Measurements from ENCODE around the gene OPRM1.

Gene OPRM1

DNA sequence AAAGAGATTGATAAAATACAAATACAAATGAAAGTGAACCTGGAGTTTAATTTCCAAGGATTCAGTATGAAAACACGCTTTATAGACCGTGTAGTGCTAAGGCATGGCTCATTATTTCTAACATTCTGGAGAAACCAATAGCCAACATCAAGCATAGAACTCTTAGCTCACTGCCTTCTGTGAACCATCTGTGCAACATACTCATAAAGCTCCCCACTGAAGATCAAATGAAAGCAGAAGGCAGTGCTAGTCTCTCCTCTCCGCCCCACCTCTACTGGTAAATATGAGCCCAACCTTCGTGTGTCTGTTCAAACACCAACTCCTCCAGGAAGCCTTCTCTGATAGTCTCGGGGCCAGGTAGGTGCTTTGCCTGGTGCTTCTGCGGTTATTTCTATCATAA lies 163.9 kb downstream of the OPRM1 start:
- no peak for DNase-seq (ENCODE audit: low spot score)

DNA sequence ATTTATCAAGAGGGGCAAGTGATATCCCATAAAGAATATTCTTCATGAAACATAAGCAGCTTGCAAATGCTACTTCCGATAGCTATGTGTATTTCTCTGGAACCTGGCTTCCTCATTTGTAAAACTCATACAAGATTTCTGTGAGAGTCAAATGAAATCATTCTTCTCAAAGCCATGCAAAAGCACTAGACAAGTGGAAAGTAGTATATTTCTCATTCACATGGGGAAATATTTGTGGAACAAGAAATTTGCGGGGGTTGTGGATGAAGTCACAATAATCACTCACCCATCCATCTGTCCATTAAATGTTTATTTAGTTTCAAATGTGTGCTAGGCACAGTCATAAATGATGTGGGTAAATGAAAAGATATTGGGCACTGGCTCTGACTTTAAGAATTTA lies 167.1 kb downstream of the OPRM1 start:
- DNase-seq (ENCODE audit: low spot score): no peak

DNA sequence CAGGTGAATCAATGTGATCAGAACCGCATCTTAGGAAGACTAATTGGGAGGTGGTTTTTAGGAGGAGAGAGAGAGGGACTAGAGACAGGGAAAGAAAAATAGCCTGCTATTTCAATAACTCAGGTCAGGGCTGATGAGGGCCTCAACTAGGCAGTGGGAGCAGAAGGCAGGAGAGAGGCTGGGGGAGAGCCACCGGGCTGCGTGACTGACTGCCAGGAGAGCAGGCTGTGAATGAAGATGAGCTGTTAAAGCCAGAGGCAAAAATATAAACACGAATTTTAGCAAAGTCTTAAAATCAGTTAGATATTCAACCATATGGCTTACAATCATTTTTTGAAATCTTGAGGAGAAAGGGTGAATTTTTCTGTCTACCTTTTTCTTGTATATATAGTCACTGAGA lies 168.0 kb downstream of the OPRM1 start:
- DNase-seq (ENCODE audit: low spot score): no peak

DNA sequence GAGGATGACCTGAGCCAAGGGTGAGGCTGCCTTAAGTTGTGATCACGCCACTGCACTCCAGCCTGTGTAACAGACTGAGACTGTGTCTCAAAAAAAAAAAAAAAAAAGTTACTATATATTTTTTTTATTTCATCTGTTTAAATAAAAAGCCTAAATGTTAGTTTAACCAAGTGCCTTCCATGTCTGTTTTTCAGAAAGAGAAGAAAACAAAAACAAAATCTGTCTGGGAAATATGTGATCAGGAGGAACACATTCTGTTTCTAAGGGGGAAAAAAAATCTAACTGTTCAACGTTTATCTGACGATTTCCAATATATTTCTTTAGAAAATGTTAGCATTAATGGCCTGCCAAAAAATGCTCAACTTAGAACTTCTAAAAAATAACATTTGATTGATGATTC lies 170.5 kb downstream of the OPRM1 start:
- DNase-seq (ENCODE audit: low spot score): no peak

DNA sequence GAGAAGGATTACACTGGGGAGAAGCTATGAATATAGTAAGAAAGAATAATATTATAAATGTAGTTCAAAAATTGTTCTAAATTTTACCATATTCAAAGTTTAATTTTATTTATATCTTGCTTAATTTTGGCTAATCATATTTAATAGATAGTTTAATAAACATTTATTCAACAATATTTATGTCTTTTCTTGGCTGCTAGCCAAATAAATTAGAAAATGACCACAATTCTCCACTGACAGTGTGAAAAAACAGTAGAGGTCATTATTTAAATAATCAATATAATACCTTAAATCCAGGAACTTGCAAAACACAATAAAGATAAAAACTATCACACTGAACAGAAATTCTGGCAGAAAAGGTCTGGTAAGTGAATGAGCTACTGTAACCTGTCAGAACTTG lies 171.6 kb downstream of the OPRM1 start:
- no peak for DNase-seq (ENCODE audit: low spot score)

DNA sequence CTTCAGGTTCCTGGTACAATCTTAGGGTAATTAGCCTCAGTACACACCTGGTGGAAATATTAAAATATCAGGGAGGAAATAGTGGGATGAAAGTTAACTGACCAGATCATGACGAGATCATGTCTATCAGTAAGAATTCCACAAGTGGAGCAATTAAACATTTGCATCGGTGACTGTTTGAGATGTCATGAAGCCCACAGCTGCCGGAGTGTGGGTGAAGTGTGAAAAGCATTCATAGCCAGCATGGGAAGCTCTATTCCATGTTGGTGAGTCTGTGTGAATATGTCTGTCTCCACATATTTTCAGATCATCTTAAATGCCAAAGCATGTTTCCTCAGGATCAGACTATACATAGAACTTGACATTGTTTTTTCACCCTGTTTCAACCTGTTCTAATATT lies 174.7 kb downstream of the OPRM1 start:
- no peak for DNase-seq (ENCODE audit: low spot score)

DNA sequence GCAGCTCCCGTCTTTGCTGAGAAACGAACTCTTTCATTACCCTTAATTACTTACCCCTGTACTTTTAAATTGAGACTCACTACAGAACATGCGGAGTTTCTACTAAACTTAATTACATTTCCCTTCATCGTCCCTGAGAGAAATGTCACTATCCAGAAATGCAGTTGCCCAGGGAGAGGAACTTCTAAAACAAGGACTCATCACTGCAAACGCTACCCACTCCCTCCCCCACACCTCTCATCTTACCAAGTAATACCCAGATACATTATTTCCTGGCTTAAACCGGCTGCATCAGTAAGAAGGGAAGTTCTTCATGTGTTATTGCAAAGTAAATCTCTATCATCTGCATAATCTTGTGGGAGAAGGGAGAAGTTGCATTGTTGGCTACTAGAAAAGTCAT lies 179.3 kb downstream of the OPRM1 start:
- DNase-seq (ENCODE audit: low spot score): no peak

DNA sequence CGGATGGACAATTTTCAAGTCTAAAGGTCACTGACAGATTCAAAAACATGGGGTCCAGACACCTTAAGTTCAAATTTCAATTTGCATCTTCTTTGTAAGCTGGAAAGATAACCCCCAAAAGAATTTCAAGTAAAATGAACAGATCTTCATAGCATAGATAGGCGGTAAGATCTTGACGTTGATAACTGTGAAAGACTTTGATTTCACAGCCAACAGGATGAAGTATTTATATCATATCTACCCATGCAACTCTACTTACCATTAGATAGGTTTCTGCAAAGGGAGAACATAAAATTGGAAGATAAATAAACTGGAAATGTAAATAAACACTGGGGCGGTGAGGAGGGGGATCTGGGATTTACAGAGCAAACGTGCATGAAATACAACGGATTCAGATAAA lies 179.7 kb downstream of the OPRM1 start:
- no peak for DNase-seq (ENCODE audit: low spot score)

DNA sequence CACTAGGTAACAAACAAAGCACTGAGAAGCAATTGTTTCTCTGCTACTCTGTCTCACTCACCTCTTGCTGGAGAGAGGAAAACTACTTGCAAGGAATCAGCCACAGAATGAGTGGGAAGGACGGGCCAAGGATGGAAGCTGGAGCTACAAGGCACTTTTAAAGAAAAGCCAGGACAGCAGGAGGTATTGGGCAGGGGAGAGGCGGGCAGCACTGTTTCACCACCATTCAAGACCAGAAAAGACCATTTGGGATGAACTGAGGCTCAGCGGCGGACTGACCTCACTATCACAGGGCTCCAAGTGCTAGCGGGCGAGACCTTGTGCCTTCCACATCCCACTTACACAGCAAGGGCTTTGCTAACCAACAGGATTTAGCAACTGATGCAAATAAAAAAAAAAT lies 180.2 kb downstream of the OPRM1 start:
- no peak for DNase-seq (ENCODE audit: low spot score)

DNA sequence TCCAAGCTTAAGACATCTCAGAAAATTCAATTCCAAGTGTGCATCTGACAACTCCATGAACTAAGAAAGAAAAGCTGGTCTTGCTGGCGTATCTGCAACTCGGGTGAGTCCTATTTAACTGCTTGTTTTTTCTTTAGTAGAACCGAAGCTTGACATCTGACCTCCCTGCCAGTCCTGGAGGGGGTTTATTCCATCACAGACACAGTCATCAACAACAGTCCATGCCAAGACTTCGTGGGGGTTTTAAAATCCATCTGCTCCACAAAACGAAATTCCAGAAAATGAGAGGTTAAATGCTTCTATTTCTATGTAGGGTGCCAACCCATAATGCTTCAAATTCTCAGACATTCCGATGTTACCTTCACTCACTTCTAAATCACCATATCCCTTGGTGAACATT lies 183.7 kb downstream of the OPRM1 start:
- DNase-seq (ENCODE audit: low spot score): no peak

DNA sequence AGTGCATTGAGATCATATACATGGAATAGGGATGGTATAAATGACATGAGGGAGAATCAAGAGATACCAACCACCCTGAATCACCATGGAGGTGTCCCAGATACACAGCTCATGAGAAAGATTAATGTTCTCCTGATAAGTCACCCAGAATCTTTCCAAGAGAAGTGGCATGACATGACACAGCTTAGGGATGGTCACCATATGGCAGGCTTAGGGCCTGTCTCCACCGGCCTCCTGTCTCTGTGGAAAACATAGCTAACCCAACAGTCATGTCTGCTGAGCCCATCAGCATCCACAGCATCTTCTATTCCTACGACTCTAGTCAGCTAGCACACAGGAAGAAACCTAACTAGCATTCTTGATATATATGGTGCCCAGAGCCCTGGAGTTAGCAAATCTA lies 184.3 kb downstream of the OPRM1 start:
- no peak for DNase-seq (ENCODE audit: low spot score)

DNA sequence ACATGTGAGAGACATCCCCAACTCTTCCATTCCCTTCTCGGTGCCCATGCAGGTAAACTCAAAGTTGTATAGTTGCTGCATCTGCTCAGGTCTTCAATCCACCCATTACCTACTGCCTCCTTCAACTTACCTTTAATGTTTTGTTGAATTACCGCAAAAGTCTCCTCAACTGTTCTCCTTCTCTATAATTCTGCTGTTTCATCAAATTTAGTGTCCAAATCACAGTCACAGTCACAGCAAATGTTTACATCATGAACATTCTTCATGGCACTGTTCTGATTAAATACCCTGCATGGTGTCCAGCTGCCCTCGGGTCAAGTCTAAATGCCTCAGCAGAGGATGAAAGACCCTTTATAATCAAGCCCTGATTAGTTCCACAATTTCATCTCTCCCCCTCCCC lies 187.4 kb downstream of the OPRM1 start:
- DNase-seq (ENCODE audit: low spot score): no peak

DNA sequence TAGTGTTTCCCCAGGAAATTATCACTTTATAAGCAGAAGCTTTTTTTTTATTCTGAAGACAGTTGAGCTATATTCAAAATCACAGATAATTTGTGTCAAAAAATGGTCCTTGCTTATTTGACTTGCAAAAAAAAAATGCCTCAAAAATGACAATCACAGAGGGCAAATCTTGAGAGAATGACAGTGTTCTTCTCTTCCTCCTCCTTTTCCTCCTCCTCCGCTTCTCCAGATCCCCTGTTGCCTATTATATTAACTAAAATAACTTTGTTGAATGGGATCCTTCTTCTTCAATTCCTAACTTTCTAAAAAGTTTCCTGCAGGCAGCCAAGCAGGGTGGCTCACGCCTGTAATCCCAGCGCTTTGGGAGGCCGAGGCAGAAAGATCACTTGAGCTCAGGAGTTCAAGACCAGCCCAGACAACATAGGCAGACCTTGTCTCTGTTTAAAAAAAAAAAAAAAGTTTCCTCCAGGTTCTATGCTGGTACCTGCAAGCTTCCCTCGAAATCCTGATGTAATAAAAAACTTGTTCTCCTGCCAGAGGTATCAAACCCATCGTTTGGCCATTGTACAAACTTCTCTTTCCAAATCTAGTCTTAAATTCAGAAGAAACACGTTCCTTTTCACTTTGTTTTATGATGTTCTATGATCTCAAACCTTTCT lies 189.0 kb downstream of the OPRM1 start:
- DNase-seq (ENCODE audit: low spot score): no peak

DNA sequence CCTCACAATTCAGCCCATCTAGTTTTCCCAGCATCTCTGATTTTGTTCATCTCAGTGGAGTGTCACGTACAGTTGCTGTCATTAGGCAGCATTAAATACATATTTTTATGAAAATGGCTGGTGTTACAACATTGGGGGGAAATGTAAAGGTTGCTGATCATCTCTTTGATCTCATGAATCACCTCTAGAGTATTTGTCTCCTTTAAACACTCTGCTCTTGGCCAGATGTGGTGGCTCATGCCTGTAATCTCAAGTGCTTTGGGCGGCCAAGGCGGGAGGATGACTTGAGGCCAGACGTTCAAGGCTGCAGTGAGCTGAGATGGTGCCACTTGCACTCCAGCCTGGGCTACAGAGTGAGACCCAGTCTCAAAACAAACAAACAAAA lies 189.5 kb downstream of the OPRM1 start:
- DNase-seq (ENCODE audit: low spot score): no peak

DNA sequence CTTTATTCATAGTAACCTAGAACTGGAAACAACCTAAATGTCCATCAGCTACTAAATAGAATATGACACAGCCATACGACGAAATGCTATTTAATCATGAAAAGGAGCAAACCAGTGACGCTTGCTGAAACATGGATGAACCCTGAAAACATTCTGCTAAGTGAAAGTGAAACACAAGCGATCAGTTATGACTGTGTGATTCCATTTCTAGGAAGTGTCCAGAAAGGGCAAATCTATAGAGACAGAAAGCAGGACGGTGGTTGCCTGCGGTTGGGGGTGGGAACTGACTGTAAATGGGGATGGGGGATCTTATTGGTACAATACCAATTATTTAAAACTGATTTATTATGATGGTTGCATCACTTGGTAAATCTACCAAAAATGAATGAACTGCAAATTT lies 190.7 kb downstream of the OPRM1 start:
- DNase-seq (ENCODE audit: low spot score): no peak

DNA sequence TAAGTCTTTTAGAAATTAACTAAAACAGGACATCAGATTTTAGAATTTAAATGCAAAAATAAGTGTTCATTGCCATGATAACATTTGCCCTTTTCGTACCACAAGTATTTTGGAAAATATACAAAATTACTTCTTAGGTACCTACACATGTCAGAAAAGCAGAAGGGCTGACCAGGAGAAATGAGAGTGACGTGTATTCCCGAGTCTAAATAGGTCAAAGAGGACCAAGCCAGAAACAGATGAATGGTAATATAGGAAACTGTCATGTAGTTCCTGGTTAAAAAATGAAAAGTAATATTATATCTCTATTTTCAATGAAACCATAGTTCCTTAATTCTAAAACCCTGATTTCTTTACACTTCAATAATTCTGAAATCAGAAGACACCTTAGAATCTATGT lies 191.4 kb downstream of the OPRM1 start:
- no peak for DNase-seq (ENCODE audit: low spot score)

DNA sequence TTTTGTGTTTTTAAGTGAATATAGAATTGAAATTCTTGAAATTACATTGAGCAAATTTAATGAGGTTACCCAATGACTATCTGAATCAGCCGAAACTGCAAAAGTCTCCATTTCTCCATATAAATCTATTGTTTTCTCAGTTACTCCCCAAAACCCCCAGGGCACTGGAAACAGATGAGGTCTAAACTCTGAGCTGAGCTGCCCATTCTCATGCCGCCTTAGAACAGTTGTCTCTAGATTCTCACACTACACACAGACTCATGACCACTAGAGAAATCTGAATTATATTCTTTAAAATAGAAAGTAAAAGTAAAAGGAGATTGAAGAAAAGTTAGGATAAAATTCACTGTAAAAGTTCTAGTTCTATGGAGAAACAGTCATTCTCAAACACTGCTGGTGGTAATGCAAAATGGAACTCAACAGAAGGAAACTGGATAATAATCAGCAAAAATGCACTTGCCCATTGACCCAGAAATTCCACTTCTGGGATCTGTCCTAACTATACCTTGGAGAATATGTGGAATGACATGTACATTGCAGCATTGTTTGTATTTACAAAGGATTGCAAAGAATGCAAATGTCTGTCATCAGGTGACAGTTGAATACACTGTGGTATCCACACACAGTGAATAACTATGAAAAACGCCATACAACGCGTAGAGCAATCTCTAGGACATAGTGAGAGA lies 192.0 kb downstream of the OPRM1 start:
- no peak for DNase-seq (ENCODE audit: low spot score)

DNA sequence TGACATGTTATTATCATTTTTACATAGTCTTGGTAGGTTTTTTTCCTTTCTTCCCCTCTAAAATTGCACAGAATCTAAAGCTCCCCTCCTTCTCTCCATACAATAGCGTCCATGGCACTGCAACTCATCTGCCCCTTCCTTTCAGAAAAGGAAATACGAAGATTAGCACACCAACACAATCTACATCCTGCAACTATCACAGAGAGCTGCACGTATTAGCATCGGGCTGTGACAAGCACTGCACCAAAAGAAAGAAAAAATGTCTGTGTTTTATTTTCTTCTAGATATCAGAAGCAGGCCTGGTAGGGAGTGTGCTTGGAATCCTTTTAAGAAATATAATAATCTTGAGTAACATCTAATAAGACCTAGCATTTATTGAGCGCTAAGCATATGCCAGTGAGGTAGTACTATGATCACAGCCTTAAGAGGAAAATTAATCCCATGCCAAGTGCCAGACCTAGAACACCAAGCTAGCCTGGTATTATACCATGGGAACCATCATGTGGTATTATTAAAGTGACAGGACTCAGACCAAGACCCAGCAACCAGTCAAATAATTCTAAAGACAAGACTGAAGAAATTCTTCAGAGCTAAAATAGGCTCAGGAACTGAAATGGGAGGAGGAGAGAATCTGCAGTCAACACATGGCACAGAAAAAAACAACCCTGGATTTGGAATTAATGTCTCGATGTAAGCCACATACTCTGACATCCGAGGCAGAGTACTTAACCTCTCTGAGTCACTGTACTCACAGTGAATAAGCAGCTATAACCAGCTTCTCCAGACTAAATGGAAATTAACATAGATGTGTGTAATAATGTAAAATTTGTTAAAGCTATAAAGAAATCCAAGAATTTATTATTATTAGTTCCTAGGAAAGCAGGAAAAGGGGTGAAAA lies 193.2 kb downstream of the OPRM1 start:
- no peak for DNase-seq (ENCODE audit: low spot score)

DNA sequence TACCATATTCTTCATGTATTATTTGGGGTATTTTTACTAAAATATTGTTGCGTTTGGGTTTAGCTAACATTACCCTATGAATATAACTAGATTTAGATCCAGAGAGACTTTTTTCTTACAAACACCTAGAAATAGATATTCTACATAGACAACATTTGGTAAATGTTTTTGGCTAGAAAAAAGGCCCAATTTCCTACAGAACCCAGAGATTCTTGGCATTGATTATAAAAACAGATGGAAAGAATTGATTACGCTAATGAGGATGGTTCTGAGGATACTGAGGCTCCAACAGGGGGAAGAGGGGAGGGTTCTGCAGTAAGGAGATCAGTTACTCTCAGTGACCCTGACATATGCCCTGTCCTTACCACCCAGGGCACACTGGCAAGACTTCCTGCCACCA lies 194.3 kb downstream of the OPRM1 start:
- no peak for DNase-seq (ENCODE audit: low spot score)

DNA sequence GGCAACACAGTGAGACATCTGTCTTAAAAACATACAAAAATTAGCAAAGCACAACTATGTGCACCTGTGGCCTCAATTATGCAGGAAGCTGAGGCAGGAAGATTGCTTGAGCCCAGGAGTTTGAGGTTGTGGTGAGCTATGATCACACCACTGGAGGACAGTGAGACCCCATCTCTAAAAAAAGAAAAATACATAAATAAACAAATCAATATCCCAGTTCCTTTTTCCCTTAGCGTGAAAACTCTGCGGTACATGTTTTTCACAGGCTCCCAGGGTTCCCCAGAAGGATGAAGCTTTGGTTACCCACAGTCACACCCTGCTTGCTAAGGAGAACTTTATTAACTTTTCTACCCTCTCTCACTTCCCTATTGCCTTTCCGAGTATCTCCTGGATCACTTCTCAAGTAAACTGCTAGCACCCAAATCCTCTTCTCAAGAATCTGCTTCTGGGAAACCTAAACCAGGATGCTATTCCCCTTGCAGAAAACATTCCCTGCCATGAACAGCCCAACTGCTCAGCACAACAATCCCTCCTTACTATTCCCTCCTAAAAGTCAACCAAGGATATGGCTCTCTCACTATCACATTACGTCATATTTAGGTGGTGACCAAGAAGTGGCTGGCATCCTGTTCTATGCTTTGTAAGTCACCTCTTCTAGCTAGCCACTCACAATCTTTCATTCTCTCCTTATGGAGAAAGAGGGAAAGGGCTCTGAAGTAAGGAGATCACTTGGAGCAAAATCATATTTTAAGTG lies 195.2 kb downstream of the OPRM1 start:
- DNase-seq (ENCODE audit: low spot score): peak; percentile 40

DNA sequence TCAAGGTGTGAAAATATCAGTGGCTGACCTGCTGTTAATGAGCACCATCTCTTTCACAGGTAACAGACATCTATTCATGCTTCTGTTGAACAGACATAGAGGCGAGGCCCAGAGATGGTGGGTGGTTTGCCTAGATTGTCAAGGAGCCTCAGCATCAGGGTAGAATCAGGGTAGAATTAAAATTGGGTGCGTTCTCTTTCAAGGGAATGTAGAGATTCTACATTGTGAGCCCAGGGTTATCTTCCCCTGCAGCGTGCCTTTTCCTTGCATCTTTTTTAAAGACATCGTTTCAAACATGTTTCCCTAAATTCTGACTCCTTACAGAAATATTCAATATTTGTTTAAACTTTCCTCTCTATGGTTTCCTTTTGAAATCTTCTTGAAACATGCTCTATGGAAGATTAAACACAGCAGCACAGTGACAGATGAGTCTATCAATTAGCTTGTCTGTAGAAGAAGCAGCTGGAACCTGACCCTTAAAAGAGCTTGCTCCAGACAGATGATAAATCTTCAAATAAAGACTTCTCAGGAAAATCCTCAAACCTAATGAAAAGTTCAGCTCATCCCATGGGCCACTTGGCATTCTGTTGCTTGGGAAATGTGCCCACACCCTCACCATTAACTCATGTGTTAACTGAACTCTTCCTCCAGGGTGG lies 197.7 kb downstream of the OPRM1 start:
- no peak for DNase-seq (ENCODE audit: low spot score)

DNA sequence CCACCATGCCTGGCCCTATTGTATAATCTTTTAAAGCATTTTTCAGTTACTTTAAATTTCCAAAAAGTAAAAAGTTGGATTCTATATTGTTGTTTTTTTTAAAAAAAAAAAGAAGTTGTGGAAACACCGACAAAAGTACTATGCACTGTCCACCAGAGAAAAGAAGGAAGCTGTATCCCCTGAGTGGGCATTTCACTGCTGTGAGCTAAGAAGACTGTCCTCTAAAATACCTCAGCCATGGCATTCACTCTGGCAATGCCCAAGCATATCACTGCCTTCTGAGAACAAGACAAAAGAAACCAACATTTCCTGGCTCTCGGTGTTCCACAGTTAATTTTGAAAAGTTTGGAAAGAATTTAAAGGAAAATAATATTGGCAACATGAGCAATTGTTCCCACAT lies 199.8 kb downstream of the OPRM1 start:
- DNase-seq (ENCODE audit: low spot score): no peak
